CD4-positive, alpha-beta T cell treated with Interleukin-4 for 1 hour (primary cell): ENCODE measurements around the gene CERS5.
"Not testable (repeated sequence)": the region's sequence is repeated elsewhere in the genome, so short reads cannot be mapped to it uniquely, and the experiment has no call there.

ENCODE experiments used
- DNase-seq, 2 donors: peaks; one replicate each; pipeline ENCODE4 v3.0.0-alpha.2; 2020 to 2022

CERS5 gene

GRCh38 chr12:50101663-50102062, 65.5 kb downstream of the CERS5 start:
- DNase-seq: no peak

- DNase-seq: no peak
Measured at GRCh38 chr12:50100561-50100960, 66.6 kb downstream of the CERS5 start.

- DNase-seq: no peak
Measured at GRCh38 chr12:50099302-50100008, 67.7 kb downstream of the CERS5 start.

GRCh38 chr12:50097952-50098351, 69.2 kb downstream of the CERS5 start:
- DNase-seq: no peak

DNA sequence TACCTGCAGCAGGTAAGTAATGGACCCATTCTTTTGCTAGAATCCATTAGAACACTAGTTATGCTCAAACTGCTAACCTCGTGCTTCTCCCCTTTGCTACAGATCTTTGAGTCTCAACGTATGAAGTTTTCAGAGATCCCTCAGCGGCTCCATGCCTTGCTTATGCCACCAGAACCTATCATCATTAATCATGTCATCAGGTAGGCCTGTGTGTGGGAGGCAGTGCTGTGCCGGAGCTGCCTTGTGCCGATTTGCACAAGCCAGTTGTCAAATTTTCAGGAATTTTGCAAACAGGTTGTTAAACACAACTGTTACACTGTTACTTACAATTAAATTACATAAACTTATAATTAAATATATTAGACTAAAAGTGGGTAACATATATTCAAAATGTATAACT, 76.8 kb downstream of the CERS5 start:
- no peak for DNase-seq

DNA sequence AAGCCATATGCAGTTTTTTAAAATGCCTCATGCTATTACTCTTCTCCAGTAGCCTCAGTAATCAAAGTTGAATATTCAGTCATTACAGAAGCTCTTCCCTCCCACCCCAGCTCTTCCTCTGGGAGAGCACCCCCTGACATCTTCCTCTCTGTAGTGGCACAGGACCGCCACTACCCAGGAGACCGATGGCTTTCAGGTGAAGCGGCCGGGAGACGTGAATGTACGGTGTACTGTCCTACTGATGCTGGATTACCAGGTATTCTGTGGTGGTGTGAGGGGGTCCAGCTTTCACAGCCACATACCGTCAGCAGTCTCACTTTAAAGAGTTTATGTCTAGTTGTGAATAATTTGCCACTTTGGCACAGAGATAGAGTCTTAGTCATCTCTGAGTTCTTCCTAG, 77.4 kb downstream of the CERS5 start:
- no peak for DNase-seq

GRCh38 chr12:50088577-50089335, 78.4 kb downstream of the CERS5 start:
- DNase-seq: peak; percentile 53 to 75

- no peak for DNase-seq
Measured at GRCh38 chr12:50087995-50088394, 79.2 kb downstream of the CERS5 start.

- no peak for DNase-seq
Measured at GRCh38 chr12:50087151-50087550, 80.0 kb downstream of the CERS5 start.

- no peak for DNase-seq
Measured at GRCh38 chr12:50086148-50086547, 81.0 kb downstream of the CERS5 start.

GRCh38 chr12:50085615-50086072, 81.5 kb downstream of the CERS5 start:
- no peak for DNase-seq

DNA sequence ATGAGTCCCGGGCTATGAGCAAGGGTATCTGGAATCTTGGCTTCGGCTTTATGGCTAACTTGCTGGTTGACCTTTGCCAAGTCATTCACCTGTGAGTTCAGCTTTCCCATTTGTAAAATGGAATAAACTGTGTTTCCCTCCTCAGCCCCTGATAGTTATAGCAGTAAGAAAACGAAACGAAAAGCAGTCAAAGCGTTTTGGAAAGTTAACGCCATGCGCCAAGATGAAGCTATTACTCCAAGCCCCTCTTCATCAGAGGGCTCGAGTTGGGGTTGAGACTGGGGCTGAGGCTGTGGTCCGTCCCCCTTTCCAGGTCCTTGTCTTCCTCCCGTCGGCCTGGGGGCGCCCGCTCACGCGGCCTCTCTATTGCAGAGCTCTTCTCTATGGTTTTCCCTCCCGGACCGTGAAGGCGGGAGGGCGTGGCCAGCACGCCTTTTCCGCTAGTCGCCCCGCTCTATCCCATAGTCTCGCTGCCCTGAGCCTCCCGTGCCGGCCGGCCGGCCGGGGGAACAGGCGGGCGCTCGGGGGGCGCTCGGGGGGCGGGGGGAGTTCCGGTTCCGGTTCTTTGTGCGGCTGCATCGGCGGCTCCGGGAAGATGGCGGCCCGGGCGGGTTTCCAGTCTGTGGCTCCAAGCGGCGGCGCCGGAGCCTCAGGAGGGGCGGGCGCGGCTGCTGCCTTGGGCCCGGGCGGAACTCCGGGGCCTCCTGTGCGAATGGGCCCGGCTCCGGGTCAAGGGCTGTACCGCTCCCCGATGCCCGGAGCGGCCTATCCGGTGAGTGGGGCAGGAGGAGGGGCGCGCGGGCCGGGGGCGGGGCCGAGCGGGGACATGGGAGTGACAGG, 82.2 kb downstream of the CERS5 start, which contains the start of gene SMARCD1:
TSS of gene SMARCD1 (plus strand) at position 568 of the 840 bp plus-strand sequence. CDS start at position 596, 28 bp downstream.
- peak; percentile 91 for DNase-seq

GRCh38 chr12:50084409-50084774, 82.8 kb downstream of the CERS5 start:
- DNase-seq: not testable (repeated sequence)

- no peak for DNase-seq
Measured at GRCh38 chr12:50083301-50083700, 83.9 kb downstream of the CERS5 start.

GRCh38 chr12:50082644-50083043, 84.5 kb downstream of the CERS5 start:
- DNase-seq: no peak

DNA sequence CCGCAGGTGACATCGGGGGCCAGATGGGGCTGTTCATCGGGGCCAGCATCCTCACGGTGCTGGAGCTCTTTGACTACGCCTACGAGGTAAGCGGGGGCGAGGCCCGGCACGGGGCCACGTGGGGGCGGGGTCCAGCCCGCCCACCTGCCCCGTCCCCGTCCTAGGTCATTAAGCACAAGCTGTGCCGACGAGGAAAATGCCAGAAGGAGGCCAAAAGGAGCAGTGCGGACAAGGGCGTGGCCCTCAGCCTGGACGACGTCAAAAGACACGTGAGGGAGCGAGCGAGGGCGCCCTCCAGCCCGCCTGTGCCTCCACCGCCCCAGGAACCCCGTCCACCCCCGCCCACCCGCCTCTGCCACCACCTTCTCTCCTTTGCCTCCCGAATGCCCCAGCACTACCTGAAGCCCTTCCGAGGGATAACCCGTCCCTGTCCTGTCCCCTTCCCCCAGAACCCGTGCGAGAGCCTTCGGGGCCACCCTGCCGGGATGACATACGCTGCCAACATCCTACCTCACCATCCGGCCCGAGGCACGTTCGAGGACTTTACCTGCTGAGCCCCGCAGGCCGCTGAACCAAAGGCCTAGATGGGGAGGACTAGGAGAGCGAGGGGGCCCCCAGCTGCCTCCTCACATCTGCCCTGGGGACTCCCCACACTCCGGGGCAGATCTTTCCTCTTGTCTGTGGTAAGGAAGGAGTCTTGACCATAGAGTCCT, 85.9 kb downstream of the CERS5 start:
- DNase-seq: no peak

- DNase-seq: no peak
Measured at GRCh38 chr12:50079771-50080170, 87.4 kb downstream of the CERS5 start.
